Frontal cortex (tissue), 4 donors: ENCODE measurements around the gene FKBP1A. TPM values are rescaled to one million over a fixed set of nuclear protein-coding genes. Genes with fewer than 3 reads are reported as not detected.

Experiments used
- DNase-seq, 2 donors: peaks; one replicate each; pipeline ENCODE4 v3.0.0; 2012; ENCODE audit warnings: low spot score in 2 of 2
- FAIRE-seq: peaks from 2 replicates; lab custom pipeline; 2012; peaks lifted over from hg19 to GRCh38; lab: Jason Lieb, UNC
- total RNA-seq: library from RNA; depleted of rRNA; stranded (reverse); fragments of >200 nt; gene quantifications from one replicate; pipeline ENCODE4 v1.2.3, GENCODE V29; 2014
- donor health status: control.
- donor health status: control.
- donor health status: control.

The FKBP1A gene
- total RNA-seq, 1 donor from 2014 or later = 83.2 TPM

DNA sequence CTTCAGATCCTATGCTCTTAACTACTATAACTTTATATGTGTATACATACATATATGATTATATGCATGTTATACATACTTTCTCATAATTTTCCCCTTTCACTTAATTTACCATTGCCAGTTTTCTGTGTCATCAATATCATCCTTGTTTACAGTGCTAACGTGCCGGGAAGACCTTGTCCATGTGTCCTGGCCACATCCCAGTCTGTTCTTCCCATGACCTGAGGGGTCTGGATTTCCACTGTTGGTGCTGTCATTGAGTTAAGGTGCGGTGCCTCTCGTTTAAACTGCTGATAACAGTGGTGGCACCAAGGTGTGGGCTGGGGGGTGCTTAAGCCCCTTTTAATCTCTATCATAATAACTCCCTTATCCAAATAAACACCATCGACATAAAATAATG lies 55.4 kb downstream of the FKBP1A start:
- FAIRE-seq (no peak), DNase-seq (no peak)

DNA sequence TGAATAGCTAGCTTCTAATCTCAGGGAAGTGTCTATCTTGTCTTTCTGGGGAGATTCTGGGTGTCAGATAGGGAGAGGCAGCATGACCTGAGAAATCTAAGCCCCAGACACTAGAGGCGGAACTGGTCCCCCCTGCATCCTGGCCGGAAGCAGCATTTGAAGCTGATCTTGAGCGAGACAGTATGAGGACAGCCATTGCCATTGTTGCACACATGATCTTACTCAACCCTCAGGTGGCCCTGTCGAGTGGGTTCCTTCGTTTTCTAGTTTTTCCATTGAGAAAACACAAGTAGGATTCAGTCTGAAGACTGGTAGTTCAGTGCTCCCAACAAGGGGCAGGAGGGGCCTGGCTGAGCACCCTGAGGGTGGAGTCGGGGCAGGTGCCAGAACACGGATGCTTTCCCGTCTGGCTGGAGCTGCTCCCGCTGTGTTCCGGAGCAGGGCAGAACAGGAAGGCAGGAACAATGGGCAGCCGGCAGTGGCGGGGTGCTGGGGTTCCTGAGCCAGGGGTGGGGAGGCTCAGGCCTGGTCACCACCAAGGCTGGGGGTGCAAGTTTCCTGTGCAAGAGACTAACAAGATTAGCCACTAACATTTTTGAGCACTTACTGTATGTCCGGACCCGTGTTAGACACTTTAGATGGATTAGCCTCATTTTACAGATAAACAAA lies 56.0 kb downstream of the FKBP1A start:
- peak in 1 of 2 donors; percentile 47 for DNase-seq
- no peak for FAIRE-seq

DNA sequence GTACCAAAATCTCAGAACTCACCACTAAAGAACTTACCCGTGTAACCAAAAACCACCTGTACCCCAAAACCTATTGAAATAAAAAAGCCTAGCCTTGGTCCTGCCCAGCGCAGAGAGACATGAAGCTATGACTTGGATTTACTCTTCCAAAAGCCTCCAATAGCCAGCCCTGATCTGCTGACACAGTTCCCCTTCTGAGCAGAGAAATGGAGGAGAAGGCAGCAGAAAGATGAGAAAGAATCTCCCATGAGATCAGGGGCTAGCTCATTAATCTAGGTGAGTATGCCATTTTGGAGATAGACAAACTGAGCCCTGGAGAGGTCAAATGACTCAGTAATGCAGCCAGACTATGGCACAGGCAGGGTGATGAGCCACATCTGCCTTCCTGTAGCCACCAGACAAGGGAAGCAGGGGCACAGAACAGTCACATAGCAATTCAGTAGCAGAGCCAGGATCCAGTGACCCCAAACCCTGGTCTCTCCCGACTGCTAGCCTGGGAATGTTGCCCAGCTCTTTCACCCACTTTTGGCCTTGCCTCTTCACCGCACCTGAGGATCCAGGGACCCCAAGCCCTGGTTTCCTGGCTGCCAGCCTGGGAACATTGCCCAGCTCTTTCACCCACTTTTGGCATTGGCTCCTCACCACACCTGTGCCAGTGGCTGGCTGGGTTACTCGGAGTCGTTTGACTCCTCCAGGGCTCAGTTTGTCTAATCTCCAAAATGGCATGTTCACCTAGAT lies 56.7 kb downstream of the FKBP1A start:
- FAIRE-seq (no peak), DNase-seq (no peak)

DNA sequence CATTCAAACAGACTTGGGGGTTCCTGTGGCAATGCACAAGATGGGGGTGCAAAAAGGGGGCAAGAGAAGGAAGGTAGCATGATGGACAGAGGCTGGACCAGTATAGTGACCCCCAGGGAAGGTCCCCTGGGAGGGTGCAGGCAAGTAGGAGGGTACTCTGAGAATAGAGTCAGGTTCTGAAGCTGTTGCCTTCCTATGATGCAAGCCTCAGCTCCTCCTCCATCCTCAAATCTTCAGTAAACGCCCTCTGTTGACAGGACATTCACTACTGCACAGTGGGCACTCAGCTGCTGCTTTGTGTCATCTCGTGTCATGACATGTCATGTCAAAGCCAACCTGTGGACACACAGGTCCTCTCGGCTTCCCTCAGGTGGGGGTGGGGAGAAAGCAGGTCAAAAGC lies 58.1 kb downstream of the FKBP1A start:
- no peak for FAIRE-seq
- DNase-seq = no peak

DNA sequence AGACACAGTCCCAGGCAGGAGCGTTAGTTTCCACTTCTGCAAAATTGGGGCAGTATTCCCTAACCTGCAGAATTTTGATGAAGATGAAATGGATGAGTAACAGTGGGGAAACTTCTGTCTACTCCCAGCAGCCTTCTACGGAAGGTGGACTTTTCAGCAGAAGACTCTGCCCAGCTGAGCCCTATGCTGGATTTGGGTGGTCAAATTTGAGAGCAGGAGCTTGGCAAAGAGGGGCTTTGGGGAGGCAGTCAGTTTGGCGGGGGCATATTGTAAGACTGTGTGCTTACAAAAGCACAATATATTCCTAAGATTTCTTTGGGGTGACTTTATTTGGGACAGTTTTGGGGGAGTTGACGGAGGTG lies 58.5 kb downstream of the FKBP1A start:
- DNase-seq = no peak
- FAIRE-seq = no peak

DNA sequence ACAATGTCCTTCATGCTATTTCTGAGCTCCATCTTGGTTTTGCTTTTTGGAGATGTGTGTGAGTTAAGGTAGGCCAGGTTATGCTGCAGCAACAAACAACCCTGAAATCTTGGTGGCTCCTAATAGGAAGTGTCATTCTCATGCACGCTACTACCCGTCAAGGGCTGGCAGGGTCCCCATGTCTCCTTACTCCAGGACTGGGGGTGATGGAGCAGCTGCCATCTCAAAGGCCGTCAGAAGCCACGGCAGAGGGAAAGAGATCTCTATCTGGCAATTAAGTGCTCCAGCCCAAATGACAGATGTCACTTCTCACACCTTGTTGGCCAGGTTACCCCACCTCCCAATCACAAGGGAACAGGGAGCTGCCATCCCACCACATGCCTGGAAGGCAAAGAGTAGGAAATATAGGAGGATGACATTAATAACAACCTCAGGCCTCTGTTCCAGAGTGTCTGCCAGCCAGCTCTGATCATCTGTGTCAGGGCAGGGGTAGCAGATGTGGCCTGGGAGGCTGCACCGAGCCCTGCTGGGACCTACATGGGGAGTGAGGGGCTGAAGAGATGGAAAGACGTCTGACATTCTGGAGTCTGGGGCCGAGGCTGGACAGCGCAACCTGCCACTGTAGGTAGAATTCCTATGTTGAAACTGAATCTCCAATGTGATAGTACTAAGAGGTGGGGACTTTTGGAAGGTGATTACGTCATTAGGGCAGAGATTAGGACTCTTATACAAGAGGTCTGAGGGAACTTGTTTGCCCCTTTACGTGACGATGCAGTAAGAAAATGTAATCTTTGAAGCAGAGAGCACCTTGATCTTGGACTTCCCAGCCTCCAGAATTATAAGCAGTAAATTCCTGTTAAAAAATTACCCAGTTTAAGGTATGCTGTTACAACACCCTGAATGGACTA lies 59.1 kb downstream of the FKBP1A start:
- FAIRE-seq = no peak

DNA sequence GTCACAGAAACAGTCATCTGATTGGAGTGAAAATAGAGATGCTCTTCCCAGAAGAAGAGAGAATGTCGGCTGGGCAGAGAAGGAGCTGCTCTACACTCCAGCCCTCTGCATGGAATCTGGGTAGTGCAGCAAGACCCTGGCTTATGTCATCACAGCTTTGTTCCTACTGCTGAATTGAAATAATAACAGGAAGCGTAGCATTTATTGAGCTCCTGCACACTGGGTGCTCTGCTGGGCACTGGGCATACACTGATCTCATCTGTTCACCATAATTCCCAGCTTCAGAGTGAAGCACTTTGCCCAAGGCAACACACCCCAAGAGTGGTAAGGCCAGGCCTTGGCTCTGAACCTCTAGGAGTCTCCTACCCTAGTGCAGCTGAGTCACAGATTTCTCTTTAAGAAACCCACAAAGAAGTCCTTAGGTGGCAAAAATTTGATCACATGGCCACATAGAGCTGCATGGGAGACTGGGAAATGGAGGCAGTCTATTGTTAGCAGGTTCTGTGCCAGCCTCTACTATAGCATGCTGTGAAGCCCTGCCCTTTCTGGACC lies 60.0 kb downstream of the FKBP1A start:
- no peak for DNase-seq
- no peak for FAIRE-seq

More for the DNA sequence above, 59.1 kb downstream of the FKBP1A start:
- no peak for DNase-seq

DNA sequence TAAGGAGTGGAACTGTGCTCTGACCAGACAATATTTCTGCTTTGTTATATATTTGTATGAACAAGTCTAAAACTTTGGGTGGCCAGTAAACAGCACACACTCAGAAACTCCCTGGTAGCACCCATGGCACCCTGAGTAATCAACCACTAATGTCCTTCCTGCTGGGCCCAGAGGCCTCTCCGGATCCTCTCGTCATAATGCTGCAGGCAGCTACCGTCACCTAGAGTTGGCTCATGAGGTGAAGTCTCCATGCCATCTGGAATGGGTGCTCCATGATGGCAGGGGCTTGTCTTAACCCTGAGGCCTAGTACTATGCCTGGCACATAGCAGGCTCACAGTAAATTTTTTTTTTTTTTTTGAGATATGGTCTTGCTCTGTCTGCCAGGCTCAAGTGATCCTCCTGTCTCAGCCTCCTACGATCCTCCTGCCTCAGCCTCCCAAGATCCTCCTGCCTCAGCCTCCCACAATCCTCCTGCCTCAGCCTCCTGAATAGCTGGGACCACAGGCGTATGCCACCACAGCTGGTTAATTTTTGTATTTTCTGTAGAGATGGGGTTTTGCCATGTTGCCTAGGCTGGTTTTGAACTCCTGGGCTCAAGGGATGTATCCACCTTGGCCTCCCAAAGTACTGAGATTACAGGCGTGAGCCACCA lies 60.9 kb downstream of the FKBP1A start:
- FAIRE-seq (no peak), DNase-seq (no peak)

DNA sequence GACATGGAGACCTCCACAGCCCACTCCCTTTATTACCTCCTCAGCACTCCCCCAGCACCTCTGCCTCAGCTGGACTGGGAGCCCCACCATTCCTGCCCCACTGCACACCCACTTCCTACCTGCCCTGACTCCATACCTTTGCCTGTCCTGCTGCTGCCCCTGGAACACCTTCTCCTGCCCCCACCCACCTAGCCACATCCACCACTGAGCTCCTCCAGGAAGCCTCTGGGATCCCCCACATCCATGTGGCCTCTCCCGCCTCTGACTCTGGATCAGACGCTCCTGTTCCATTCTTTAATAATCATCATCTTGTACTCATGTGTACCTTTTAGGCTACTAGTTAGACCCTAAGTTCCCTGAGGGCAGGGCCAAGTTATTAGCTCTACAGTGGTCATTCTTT lies 61.8 kb downstream of the FKBP1A start:
- FAIRE-seq (no peak), DNase-seq (no peak)

DNA sequence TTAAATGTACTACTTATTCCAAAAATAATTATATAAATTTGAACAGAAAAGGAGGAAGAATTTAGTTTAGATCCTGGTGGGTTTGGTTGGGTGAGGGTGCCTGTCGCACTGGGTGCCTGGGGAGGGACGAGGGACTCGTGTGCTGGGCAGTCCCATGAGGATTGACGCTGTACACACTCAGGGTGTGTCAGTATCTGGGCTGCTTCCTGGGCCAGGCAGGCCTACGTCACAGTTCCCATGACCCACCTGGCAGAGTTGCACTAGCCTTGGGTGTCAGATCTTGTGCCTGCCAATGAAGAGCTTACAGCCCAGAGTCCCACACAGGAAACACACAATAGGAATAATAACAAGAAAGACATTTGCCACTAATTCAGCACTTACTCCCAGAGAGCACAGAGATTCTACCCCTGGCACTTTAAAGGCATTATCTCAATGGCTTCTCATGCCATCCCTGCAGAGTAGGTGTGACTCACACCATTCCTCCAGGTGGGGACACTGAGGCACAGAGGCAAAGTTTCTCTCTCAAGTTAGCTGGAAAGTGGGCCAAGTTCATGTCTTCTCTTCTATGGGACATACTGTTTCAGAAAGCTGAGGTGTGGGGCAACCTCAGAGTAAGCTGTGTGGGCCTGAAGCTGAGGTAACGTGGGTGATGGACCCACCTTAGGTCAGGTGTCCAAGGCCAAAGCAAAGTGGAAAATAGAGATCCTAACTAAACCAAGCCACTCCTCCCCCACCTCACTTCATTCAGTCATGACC lies 62.6 kb downstream of the FKBP1A start:
- no peak for FAIRE-seq
- no peak for DNase-seq

DNA sequence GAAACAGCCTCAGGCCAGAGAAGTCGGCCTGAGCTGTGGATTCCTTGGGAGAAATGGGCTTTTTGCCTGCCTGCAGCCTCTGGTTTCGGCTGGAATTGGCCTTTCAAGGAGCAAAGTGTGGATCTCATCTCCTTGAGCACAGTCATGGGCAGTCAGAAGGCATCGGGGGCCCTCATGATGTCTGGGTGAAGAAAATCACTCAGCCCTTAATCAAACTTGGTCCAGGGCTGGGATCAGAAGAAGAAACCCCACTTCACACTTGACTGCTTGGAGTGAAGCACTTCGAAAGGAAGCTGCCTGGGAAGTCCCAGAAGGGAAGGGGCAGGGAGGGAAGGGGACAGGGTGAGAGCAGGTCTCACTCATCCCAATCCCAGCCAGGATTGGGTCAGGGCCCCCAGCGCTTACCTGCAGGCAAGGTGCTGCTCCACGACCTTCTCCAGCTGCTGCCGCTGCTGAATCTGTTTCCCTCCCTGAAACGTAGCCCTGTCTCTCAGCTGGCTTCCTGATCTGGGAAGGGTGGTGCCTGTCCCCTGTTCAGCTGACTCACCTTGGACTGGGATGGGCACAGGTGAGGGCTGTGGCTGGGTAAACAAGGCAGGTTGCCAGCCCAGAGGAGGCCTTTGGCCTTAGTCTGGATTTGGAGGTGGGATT lies 64.0 kb downstream of the FKBP1A start, which contains the start of gene SDCBP2:
Gene SDCBP2 (minus strand): TSS at position 460 of the 651 bp plus-strand sequence. CDS start 8,723 bp downstream, outside the sequence.
- FAIRE-seq (no peak), DNase-seq (no peak)

DNA sequence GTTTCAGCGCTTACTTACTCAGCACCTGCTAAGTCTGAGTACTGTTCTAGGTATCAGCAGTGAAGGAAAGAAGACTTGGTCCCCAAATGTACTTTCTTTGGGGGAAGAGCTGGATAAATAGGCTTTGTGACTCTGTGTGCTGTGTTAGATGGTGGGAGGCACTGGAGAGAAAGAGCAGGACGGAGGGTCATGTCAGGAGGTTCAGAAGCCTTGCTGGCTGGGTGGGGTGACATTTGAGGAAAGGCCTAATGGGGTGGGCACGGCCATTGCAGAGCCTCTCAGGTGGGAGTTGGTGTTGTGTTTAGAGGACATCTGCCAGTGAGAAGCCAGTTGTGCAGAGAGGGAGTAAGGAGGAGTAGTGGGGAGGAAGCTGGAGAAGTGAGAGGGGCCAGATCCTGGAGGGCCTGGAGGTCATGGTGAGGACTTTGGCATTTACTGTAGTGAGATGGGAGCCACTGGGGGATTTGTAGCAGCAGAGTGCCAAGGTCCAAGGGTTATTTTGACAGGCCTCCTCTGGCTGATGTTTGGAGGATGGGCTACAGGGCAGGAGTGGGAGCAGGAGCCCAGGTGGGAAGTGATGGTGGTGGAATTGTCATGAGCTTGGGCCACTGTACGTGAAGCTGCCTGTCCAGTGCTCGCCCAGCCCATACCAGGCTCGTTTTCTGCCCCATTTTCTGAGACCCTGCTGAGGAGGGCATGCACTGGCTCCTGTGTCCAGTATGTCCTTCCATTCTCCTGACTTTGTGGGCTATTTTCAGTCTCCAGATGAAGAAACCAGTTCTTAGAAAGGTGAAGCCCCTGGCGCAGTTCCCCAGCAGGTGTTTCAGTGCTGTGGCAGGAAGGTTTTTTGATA lies 64.8 kb downstream of the FKBP1A start:
- FAIRE-seq = no peak
- no peak for DNase-seq

DNA sequence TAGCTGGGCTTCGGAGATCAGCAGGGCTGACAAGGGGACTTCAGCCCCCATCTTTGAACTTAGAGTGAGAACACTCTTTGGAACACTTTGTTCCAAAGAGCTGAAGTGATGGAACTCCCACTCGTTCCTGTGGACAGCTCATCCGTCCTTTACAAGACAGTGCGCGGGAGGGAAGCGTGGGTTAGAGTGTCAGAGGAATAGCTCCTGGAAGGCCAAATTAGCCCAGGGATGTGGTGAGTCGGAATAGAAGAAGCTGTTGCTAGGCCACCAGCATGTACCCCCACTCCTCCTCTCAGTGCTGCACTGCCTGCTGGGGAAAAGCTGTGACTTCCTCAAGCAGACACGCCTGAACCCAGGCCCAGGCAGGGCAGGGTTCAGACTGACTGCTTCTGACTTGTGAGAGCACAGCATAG lies 65.6 kb downstream of the FKBP1A start:
- FAIRE-seq = no peak
- no peak for DNase-seq

DNA sequence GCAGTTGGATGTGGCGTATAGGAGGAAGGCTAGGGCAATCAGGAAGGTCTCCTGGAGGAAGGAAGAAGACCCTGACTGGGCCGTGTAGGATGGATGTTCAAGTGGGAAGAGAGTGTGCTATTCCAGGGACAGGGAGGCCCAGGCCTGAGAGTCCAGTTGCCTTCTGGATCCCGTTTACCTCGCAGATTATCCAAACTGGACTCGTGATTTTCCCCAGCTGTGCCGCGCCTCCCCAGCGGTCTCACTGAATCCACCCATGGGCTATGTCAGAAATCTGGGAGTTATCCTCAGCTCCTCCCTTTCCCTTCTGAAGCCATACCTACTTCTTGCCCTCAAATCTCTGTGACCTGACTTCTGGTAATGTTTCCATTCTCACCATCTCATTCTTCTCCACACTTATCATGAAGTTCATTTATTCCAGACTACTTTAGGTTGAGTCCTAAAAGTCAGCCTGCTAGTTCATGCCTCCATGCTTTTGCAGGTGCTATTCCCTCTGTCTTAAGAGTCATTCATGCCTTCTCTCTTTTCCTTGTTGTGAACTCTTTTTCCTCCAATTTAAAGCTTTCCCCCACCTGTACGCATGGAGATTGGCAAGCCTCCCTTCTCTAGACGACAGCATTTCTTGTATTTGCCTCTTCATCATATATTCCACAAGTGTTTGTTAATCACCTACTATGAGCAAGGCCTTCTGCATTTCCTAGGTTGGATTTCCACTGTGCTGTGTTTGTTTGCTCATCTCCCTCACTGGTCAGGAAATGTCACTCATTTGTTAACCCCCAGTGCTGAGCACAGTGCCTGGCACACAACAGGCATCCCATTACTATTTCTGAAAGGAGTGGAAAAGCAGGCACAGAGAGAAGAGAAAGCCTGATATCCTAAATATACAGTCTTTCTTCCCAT lies 66.6 kb downstream of the FKBP1A start:
- FAIRE-seq = no peak
- no peak for DNase-seq

DNA sequence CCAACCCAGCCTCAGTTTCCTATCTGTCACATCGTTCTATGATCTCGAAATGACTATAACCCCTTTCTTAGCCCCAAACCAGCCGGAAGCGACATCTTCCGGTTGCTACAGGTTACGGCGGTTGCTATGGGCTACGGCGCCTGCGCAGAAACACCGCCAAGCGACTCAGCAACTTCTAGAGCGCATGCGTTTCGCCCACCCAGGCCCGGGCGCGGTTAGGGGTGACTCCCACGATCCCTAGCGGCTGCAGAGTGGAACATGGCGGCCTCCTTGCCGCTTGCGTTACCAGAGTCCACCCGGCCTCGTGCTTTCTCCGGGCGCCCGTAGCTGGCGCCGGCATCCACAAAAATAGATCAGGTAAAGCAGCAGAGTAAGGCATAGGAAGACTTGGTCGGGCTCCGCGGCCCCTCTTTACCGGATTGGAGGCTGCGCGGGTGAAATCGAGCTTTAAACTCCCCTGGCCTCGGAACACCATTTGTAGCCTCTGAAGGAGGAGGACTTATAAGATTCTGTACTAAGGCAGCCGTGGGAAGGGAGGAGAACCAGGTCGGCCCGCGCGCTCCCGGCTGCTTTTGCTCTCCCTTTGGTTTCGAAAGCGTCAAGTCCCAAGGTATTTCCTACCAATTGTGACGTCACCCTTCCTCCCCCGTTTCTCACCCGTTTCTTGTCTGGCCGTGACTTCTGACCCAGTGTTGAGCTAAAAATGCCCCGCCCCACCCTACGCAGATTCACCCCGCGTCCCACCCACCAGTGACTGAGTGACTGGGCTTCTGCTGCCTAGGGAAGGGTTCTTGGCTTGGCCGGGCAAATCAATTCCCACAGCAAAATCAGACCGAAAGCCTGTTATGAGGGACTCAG lies 67.5 kb downstream of the FKBP1A start:
- FAIRE-seq = peak; percentile 39
- peak; percentile 82 to 92 for DNase-seq
